GM12878 (cell line): Measurements from ENCODE around the gene SPTBN1.

Experiments
- BCL11A ChIP-seq: IDR thresholded peaks from 2 replicates; pipeline ENCODE4 v1.6.1; 2011; ENCODE audit warnings: low read depth, low read length
- FOXK2 ChIP-seq: fragments of 450-650 bp; IDR thresholded peaks from 2 replicates; pipeline ENCODE4 v1.6.1; 2017; ENCODE audit warnings: mild to moderate bottlenecking, moderate library complexity
- MYC ChIP-seq: IDR thresholded peaks from 2 replicates; pipeline ENCODE4 v1.6.1; 2011; ENCODE audit warnings: mild to moderate bottlenecking, low read length, moderate library complexity, inconsistent platforms; ENCODE audit not compliant: insufficient read depth, insufficient replicate concordance, insufficient read length, severe bottlenecking
- POLR2A ChIP-seq: IDR thresholded peaks from 2 replicates; pipeline ENCODE4 v1.6.1; 2011; ENCODE audit warnings: low read depth, mild to moderate bottlenecking, low read length
- ZNF217 ChIP-seq: fragments of 450-650 bp; IDR thresholded peaks from 2 replicates; pipeline ENCODE4 v1.6.1; 2017; ENCODE audit warnings: antibody characterized with exemption, mild to moderate bottlenecking
- TF ChIP-seq, protein P1 (sequence below): IDR thresholded peaks from 2 replicates; pipeline ENCODE4 v1.6.1; 2011; ENCODE audit warnings: low read depth, mild to moderate bottlenecking, low read length, moderate library complexity, borderline replicate concordance; ENCODE audit errors: extremely low read depth
- TF ChIP-seq, protein P2 (sequence below), 3 experiments: IDR thresholded peaks in 2 of 3; conservative IDR thresholded peaks in 1 of 3; 2 replicates each; pipeline ENCODE4 v1.5.1; 2011; ENCODE audit warnings: low read depth in 3 of 3, low read length in 3 of 3, mild to moderate bottlenecking in 3 of 3, control low read depth in 2 of 3, moderate library complexity in 2 of 3, inconsistent platforms in 1 of 3, mixed read lengths in 1 of 3; ENCODE audit not compliant: control insufficient read depth in 2 of 3, insufficient read depth in 1 of 3; ENCODE audit errors: extremely low read depth in 1 of 3

GRCh38 chr2:54422072-54422581, 34.0 kb upstream of the SPTBN1 start:
- no peak for TF ChIP-seq MYC
- TF ChIP-seq, protein P1, sequence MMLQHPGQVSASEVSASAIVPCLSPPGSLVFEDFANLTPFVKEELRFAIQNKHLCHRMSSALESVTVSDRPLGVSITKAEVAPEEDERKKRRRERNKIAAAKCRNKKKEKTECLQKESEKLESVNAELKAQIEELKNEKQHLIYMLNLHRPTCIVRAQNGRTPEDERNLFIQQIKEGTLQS, result no peak
- TF ChIP-seq BCL11A, result no peak
- TF ChIP-seq POLR2A, result no peak
- TF ChIP-seq ZNF217, result no peak
- TF ChIP-seq, protein P2, sequence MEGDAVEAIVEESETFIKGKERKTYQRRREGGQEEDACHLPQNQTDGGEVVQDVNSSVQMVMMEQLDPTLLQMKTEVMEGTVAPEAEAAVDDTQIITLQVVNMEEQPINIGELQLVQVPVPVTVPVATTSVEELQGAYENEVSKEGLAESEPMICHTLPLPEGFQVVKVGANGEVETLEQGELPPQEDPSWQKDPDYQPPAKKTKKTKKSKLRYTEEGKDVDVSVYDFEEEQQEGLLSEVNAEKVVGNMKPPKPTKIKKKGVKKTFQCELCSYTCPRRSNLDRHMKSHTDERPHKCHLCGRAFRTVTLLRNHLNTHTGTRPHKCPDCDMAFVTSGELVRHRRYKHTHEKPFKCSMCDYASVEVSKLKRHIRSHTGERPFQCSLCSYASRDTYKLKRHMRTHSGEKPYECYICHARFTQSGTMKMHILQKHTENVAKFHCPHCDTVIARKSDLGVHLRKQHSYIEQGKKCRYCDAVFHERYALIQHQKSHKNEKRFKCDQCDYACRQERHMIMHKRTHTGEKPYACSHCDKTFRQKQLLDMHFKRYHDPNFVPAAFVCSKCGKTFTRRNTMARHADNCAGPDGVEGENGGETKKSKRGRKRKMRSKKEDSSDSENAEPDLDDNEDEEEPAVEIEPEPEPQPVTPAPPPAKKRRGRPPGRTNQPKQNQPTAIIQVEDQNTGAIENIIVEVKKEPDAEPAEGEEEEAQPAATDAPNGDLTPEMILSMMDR (IDR thresholded peaks at IDR 0.05 in 2 of 3, conservative IDR thresholded peaks at IDR 0.05 in 1 of 3; ENCODE audit: control insufficient read depth in 2 of 3, extremely low read depth in 1 of 3, insufficient read depth in 1 of 3, low read depth in 3 of 3, low read length in 3 of 3), result no peak
- TF ChIP-seq FOXK2, result no peak
